ENCODE results near the gene TRIM15.

TRIM15 gene

DNA sequence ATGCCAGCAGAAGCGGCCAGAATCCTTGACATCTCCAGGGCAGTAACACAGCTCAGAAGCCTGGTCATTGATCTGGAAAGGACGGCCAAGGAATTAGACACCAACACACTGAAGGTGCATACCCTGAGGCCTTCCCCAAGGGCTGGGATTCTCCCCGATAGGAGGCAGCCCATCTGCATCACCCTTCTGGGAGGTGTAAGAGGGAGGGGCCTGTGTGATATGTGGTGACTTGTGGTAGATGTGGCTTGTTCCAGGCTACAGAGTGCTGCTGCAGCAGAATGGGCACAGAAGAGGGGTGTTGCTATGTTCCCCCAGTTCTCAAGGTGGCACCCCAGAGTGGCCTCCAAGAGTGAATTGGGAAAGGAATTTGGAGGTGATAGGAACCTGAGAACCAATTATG, 16.2 kb upstream of the TRIM15 start:
- DNase-seq: no peak

DNA sequence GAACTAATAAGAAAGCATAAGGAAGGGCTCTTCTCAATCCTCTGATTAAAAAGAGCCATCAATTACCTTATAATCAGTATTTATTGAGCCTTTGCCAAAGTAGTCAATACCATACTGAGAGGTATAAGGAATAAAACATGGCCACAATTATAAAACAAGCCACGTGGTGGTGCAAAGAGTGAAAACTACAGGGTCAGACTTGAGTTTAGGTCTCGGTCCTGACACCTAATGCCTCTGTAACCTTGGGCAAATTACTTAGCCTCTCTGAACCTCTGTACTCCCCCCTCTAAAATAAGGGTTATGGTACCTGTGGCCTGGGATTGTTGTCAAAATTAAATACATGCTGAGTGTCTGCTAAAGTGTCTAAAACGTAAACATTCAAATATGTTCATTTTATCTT, 14.1 kb upstream of the TRIM15 start:
- DNase-seq: no peak

DNA sequence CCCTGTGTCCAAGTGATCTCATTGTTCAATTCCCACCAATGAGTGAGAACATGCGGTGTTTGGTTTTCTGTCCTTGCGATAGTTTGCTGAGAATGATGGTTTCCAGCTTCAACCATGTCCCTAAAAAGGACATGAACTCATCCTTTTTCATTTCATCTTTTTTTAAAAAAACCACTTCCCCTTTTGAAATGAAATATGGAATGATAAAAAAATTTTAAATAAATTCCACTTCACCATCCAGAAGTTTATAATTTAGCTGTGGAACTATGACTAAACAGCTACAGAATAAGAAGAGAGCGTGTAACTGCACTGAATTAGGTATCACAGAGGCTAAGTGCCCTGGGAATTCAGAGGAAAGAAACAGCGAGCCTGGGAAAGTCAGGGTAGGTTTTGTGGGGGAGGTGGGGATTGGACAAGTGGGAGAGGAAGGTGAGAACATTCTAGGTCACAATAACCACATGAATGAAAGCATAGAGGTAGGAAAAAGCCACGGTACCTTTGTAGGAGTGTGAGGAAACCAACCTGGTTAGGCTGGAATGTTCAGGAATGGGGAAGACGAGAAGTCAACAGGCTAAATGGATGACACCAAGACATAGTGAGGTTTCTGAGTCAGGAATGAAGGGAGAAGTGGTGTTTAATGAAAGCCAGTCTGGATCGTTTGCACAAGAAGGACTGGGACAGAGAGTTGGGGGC, 13.3 kb upstream of the TRIM15 start:
- DNase-seq: no peak

DNA sequence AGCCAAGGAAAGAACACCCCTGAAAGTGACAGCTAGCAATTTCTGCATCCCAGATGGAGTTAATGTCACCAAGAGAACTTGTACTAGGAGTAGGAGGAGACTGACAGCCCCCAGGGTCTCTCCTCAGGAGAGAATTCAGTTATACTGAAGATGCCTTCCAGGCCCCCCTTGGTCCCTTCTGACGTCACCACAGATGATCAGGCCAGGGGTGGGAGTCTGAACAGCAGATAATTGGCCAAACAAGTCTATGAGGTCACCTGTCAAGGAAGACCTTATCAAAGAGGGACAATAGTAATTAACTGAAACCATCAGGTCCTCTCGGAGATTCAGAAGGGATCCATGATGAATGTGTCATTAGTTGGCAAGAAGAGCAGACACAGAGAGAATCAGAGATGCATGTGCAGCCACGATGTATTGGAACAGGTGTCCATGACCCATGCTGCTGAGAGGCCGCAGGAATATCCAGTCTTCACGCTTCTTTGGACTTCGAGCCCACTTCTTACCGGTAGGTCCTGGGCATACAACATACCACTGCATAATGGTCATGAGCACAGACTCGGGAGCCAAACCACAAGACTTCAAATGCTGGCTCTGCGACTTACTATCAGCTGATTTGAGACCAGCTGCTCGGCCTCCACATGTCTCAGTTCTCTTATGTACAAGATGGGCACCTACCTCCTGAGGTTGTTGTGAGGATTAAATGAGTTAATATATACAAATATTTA, 12.5 kb upstream of the TRIM15 start:
- DNase-seq: no peak

DNA sequence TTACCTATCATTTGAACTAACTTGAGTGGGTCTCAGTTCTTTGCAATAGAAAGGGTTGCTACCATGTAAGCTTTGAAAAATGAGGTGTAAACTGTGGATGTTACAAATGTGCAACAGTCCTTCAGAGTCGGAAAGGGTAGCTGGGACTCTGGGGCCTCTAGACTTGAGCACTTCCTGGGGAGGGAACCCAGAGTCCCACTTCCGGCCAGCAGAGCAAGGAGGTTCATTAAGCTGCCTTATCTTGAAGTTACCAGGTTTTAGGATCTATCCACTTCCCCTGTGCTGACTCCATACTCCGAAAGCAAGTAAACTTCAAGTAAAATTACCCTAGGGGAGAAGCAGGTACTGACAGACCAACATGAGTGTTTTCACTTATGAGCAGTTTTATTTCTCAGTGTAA, 11.8 kb upstream of the TRIM15 start:
- DNase-seq: no peak

DNA sequence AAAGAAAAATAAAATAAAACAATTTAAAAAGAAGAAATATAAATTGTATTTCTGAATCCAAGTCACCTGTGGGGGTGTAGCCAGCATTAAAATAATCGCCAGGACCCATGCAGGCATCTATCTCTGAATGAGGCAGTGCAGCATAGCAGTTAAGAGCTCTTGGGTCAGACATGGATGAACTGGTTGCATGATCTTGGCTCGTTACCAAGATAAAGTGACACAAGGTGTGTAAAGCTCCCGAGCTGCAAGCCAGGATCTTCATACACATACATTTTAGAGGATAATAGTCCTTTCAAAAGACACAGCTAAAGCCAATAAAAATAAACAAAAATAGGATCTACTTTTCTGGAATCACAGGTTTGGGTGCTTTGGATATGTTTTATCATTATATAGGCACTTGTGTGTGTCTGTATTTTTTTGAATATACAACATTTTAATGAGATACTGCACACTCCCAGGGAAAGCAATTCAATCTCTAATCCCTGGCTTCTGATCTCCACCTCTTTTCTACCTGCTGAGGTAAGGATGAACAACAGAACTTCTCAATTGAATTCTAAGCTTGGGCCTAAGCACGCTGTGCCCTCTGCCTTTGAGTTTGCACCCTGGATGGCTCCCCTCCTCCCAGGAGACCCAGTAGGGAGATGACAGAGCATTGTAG, 11.2 kb upstream of the TRIM15 start:
- no peak for DNase-seq

DNA sequence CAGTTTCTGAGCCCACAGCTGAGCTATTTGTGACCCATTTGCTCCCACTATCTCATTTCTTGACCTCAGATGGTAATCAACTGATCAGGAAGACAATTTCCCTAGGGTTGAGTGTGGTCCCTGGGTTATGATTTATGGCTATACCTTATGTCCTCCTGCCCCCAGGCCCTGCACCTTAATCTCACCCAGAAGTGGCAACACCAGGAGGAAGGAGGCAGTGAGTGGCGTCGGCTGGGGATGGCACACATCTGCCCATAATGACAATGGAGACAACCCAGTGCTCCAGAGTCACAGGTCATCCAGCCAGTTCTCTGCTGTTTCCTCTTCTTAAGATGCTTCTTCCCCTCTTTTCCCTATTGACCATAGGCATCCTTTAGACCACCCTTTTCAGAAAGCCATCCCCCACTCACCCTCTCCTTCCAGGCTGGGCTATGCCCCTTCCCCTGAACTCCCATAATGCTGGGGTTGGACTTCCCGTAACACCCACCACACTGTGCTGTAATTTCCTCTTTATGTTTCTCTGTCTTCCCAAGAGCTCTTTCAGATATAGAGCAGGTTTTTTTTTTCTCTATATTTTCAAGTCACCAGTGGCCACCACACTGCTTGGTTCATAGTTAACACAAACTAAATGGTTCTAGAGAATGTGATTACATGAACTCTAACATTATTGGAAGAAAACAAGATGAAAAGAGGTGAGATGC, 10.3 kb upstream of the TRIM15 start:
- no peak for DNase-seq

DNA sequence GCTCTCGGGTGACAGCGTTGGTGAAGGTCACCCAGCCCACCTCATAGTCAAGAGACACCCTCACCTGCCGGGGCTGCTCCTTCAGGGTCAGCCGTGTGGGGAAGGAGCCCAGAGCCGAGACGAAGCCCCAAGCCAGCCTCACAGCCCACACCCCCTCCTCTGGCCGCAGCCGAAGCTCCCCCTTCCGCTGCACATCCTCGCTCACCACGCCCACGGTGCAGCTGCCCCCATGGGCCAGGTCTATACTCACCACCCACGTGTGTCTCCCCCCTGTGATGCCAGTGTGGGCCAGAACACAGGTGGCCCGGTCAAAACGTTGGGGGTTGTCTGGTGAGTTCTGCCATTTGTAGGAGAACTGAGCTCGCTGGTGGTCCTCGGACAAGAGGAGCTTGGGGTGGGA, 9.3 kb upstream of the TRIM15 start:
- DNase-seq: no peak

DNA sequence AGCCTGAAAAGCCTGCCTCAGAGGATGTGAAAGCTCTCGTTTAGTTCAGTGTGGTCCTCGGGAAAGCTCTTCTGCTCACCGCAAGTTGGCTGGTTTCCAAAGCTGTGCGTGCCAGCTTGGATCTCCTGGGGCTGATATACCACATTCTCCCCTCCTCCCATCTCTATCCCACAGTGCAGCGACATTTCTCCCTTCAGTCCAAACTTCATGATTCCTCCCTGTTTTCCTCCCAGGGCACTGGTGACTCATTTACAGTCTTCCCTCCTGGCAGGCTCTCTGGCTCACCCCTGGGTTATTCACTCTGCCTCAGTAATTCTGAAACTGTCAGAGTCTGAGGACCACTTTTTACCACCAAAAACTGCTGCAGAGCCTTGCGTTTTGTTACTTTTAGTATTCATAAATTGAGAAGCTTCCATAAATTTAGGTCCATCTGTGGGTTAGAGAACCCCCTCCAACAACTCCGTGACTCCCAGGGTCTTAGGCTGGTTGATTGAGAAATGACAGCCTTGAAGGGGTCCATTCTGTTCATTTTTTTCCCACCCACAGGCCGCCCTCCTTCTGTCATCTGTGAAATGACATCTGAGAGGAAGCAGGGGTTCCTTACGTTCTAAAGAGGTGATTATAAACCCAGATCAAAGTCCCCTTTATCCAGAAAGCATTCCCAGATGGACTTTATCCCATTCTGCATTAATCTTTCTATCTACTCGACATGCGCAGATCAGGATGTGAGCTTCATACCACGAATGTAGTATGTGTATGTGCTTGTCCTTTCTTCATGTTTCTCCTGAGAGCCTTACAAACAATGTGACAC, 8.4 kb upstream of the TRIM15 start:
- DNase-seq: no peak

DNA sequence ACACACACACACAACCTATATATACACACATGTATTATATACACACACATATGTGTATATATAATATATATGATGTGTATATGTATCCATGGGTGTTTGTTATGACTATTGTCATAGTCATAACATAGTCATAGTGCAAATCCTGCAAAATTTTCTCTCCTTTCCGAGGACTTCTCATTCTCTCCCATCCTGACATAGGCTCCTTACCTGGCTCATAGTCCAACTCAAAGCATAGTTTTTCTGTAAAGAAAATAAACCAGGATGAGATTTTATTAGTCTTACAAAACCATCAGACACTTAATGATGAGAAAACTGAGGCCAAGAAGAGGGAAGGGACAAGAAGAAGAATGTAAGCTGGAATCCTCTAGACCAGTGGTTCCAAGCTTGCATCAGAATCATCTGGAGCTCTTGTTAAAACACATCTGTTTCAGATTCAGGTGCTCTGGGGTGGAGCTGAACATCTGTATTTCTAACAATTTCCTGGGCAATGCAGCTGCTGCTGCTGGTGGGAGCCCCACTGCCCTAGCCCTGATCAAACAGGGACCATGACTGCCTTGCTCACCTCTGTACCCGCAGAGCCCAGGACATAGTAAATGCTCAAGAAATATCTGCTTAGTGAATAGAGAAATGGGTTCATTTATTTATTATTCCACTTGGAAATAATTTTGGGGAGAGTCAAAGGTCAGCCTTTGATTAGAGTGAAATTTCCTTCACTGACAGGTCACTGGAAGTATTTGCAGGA, 7.7 kb upstream of the TRIM15 start:
- no peak for DNase-seq

DNA sequence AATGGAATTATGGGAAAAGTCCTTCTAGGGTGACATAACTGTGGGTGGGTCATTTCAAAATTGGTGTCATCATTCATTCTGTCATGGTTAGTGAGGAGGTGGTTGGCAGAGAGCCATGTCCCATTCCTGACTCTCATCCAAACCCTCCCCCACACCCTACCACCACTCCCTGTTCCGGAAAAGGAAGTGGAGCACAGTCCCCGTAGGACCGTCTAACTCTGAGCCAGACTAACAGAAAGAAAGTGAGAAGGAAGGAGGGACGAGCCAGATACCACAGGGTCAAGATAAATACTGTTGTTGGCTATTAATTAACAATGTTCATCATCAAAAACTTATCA, 7.1 kb upstream of the TRIM15 start:
- no peak for DNase-seq

DNA sequence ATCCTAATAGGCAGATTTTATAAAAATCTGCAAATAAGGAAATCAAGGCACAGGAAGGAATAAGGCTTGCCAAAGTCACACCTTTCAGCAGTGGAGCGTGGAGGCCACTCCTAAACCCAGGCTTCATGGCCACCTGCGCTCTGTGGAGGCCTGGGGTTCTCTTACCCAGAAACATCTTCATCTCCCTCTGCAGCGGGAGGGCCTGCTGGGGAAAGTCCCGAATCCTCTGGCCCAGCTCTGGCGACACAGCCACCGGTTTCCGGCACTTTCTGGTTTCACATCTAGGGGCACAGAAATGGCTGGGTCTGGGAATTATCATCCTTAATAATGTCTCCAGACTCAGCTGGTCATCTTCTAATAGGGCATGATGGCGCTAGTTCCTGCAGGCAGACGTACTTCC, 6.6 kb upstream of the TRIM15 start:
- no peak for DNase-seq

DNA sequence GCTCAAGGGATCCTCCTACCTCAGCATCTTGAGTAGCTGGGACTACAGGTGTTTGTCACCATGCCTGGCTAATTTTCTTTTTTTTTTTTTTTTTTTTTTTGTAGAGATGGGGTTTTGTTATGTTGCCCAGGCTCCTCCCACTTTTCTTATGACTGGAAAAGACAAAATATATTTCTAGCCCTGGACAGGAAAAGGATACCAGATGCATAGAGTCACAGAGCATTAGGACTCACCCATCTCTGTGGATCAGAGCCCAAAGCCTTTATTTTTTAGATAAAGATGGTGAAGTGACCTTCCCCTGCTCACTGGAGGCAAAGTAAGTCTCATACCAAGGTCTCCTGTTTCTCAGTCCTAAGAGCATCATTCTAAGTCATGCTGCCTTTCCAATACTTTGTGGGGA, 5.8 kb upstream of the TRIM15 start:
- no peak for DNase-seq

DNA sequence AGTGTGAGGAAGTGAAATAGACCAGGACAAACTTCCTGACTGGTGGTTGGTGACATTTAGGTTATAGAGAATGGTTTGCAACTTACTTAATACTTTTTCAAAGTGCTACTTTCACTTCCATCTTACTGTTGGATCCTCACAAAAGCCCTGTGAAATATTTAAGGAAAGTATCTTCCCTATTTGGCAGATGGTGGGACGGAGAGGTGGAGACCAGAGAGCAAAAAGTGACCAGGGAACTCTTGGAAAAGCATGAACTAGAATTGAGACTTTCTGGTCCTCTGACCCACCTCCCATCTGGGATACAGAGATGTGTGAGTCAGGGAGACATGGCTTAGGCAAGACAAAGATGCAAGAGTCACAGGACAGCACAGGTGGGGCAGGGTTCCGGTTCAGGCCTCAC, 5.3 kb upstream of the TRIM15 start:
- DNase-seq: no peak

DNA sequence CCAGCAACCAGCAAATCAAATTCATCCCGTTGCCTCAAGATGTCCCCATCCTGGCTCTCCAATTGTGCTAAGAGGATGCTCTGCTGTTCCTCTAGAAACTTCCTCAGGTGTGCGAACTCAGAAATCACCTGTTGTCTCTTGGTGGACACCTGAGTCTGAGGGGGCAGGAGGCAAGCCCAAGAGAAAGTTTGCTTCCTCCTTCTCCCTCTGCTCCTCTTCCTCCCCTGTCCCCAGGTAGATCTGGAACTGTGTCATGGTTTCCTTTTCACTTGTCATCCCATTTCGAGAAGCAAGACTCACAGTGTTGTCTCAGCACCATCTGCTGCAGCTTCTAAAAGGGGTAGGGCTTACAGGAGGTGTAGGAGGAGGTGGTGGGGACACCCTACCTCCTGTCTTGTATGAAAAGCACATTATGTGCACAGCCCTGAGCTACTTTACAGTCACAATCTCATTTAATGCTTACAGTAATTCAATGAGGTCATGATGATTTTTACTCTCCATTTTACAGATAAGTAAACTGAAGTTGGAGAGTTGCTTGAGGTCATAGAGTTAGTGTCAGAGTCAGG, 4.8 kb upstream of the TRIM15 start:
- no peak for DNase-seq

DNA sequence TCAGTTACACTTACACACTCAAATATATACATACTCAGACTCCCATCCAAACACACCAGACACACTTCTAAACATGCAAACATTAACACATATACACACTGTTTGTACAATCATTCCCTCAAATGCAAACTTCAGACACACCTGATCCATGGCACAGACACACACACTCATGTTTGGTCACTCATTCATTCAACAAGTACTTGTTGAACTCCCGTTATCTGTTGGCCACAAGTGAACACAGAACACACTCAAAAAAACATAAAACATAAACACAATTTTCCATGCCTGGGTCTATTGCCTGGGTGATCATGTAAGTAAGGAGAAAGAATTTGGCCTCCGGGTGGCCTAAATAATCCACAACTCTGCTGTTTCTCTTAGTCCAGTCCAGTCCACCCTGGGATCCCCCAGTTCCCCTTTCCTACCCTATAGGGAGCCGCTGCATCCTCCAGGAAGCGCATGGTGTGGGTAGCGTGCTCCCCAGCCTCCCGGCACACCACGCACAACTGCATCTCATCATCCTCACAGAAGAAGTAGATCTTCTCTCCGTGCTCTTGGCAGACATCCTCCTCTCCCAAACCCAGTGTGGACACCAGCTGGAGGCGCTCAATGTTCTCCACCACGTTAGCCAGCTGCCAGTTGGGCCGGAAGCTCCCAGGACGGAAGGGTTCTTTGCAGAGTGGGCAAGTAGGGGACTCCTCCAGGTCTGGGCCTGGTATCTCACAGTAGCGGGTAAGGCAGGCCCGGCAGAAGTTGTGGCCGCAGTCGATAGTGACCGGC, 3.1 kb upstream of the TRIM15 start:
- no peak for DNase-seq

DNA sequence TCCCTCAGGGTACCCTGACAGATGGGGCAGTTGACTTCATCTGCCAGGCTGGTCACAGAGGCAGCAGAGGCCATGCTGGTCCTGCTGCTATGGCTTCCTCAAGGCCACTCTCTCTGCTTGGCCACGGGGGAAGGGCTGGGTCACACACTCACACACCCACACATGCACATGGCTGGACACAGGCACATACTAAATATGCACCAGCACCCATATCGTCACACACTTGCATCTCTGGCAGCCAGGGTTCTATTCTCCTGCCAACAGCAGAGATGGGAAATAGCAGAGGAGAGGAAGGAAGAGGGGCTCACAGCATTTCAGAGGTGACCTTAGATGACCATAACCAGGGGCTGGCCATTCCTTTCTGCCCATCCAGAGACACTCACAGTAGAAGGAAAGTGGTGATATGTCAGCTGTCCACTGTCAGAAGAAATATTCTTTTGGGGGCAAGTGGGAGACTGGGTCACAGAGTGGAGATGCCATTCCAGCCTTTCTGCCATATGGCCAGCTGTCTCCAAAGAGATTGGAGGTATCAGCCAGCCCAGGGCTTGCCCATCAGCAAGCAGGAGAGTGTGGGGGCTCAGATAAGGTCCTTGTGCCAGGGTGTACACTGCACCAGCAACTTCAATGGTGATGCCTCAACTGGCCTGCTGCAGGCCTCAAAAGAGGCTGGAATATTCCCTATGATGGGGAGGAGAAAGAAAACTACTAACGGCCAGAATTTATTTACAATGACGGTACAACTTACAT, 2.4 kb upstream of the TRIM15 start, which contains the start of gene TRIM10:
Gene TRIM10 (minus strand): TSS at position 427 of the 747 bp plus-strand sequence. CDS start 353 bp downstream, at position 74.
- DNase-seq: no peak

DNA sequence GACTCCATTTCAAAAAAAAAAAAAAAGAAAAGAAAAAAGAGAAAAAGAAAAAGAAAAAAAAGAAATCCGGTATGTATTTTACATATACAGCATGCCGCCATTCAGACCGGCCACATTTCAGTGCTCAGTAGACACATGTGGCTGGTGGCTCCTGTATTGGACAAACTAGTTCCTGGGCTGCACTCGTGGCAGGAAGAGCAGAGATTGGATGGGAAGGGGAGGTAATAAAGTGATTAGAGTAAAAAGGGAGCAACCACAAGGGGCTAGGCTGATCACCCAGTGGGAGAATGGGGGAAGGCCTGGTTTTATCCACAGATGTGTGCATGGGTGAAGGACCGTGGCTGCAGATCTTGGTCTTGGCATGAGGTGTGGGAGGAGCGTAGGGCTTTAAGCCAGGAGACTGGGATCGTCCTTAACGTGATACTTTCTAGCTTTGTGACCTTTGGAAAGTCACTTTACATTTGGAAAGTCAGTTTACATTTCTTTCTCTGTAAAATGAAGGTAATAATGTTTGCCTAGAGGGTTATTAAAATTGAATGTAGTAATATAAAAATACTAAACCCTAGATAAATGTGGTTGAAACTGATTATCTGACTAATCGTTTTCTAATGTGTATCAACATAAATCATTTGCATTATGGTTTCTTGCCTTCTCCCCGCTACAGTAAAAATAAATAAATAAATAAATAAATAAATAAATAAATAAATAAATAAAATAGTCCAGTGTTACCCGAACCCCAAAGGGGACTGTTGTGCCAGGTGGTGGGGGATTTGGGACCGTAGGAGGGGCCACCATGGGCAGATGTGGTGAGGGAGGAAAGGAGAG, 869 bp upstream of the TRIM15 start:
- DNase-seq: no peak
